Measurements from ENCODE around the gene PRKAR1A. TPM values are rescaled to one million over a fixed set of nuclear protein-coding genes. Genes with fewer than 3 reads are reported as not detected.

The PRKAR1A gene
- total RNA-seq, 4 donors from 2014 or later = 367 to 431 (median 417) TPM

- TF ChIP-seq CTCF (IDR thresholded peaks at IDR 0.05) (no peak), POLR2A (IDR thresholded peaks at IDR 0.05) (no peak)
- no peak overlapping the region for H3K27ac ChIP-seq
- no peak for DNase-seq
- no peak overlapping the region for H3K4me3 ChIP-seq (replicated peaks in 1 of 3)
- no peaks in the 10 kb centered on the region for H3K36me3 ChIP-seq
- intact Hi-C loops (cut with DNase I) = no loop called here
- no peaks in the 10 kb centered on the region for H3K27me3 ChIP-seq
- peaks cover 12 to 30% of the 10 kb centered on the region in 2 donors for H3K4me1 ChIP-seq
- H3K9me3 ChIP-seq = no peaks in the 10 kb centered on the region
- WGBS, 2 donors = 72 to 82% methylated on average over 3 of the region's 3 CpGs
Measured at GRCh38 chr17:68565661-68566441, 53.6 kb downstream of the PRKAR1A start.

- DNase-seq = no peak
- 66 to 84% methylated on average over 2 of the region's 2 CpGs for WGBS, 2 donors
- no peaks in the 10 kb centered on the region for H3K27me3 ChIP-seq
- TF ChIP-seq POLR2A (IDR thresholded peaks at IDR 0.05) (no peak), CTCF (IDR thresholded peaks at IDR 0.05) (no peak)
- no peaks in the 10 kb centered on the region for H3K9me3 ChIP-seq
- H3K4me1 ChIP-seq = peaks cover 10 to 32% of the 10 kb centered on the region in 2 donors
- H3K4me3 ChIP-seq (replicated peaks in 1 of 3) = no peak overlapping the region
- H3K27ac ChIP-seq = no peak overlapping the region
- intact Hi-C loops (cut with DNase I) = no loop called here
- no peaks in the 10 kb centered on the region for H3K36me3 ChIP-seq
Measured at GRCh38 chr17:68566442-68566738, 54.2 kb downstream of the PRKAR1A start.

- 72 to 74% methylated on average over 3 of the region's 3 CpGs for WGBS, 2 donors
Measured at GRCh38 chr17:68567035-68567434, 54.8 kb downstream of the PRKAR1A start.

GRCh38 chr17:68567581-68567980, 55.4 kb downstream of the PRKAR1A start:
- no peak for TF ChIP-seq POLR2A (IDR thresholded peaks at IDR 0.05)
- TF ChIP-seq CTCF (IDR thresholded peaks at IDR 0.05) = no peak
- H3K4me1 ChIP-seq = peaks cover 10 to 23% of the 10 kb centered on the region in 2 donors
- intact Hi-C loops (cut with DNase I) = no loop called here

More at GRCh38 chr17:68567035-68567434, 54.8 kb downstream of the PRKAR1A start:
- Histone ChIP-seq H3K9me3 (no peaks in the 10 kb centered on the region), H3K27ac (no peak overlapping the region), H3K36me3 (no peaks in the 10 kb centered on the region), H3K27me3 (no peaks in the 10 kb centered on the region), H3K4me1 (peaks cover 10 to 26% of the 10 kb centered on the region in 2 donors), H3K4me3 (replicated peaks in 1 of 3) (no peak overlapping the region)
- intact Hi-C loops (cut with DNase I) = no loop called here
- TF ChIP-seq CTCF (IDR thresholded peaks at IDR 0.05) = no peak
- TF ChIP-seq POLR2A (IDR thresholded peaks at IDR 0.05) = no peak
- DNase-seq = no peak

GRCh38 chr17:68568581-68568980, 56.4 kb downstream of the PRKAR1A start:
- WGBS, 2 donors = 85 to 94% methylated on average over 2 of the region's 2 CpGs
- H3K27ac ChIP-seq = no peak overlapping the region
- intact Hi-C loops (cut with DNase I) = no loop called here
- H3K36me3 ChIP-seq = no peaks in the 10 kb centered on the region
- H3K9me3 ChIP-seq = no peaks in the 10 kb centered on the region
- H3K27me3 ChIP-seq = no peaks in the 10 kb centered on the region
- peaks cover 10 to 20% of the 10 kb centered on the region in 2 donors for H3K4me1 ChIP-seq
- no peak for DNase-seq
- H3K4me3 ChIP-seq (replicated peaks in 1 of 3) = no peak overlapping the region
- TF ChIP-seq CTCF (IDR thresholded peaks at IDR 0.05) = no peak
- no peak for TF ChIP-seq POLR2A (IDR thresholded peaks at IDR 0.05)

More at GRCh38 chr17:68567581-68567980, 55.4 kb downstream of the PRKAR1A start:
- H3K9me3 ChIP-seq = no peaks in the 10 kb centered on the region
- DNase-seq = no peak
- H3K36me3 ChIP-seq = no peaks in the 10 kb centered on the region
- no peaks in the 10 kb centered on the region for H3K27me3 ChIP-seq
- 95 to 96% methylated on average over 8 of the region's 8 CpGs for WGBS, 2 donors
- no peak overlapping the region for H3K4me3 ChIP-seq (replicated peaks in 1 of 3)
- H3K27ac ChIP-seq = no peak overlapping the region
